ENCODE measurements around the gene CSNK1A1L. TPM values are rescaled to one million over a fixed set of nuclear protein-coding genes. Genes with fewer than 3 reads are reported as not detected.

The CSNK1A1L gene
- total and polyA plus RNA-seq, 2 donors from 2014 or later: not detected

GRCh38 chr13:37075164-37075563 lies 30.3 kb downstream of the CSNK1A1L start:
- H3K27me3 ChIP-seq (ENCODE audit: control insufficient read depth, insufficient read depth, low read length): no peaks in the 10 kb centered on the region
- no peaks in the 10 kb centered on the region for H3K36me3 ChIP-seq (ENCODE audit: control insufficient read depth in 2 of 3, insufficient read depth in 3 of 3, low read length in 3 of 3)
- FAIRE-seq (no peak), DNase-seq (no peak)
- no peak overlapping the region for H3K9ac ChIP-seq (ENCODE audit: low read length in 3 of 3)
- no peaks in the 10 kb centered on the region for H3K9me3 ChIP-seq (ENCODE audit: control insufficient read depth in 2 of 3, insufficient read depth in 1 of 3, low read length in 3 of 3)
- no peak overlapping the region for H3K4me3 ChIP-seq (ENCODE audit: low read length in 3 of 3)
- intact Hi-C loops (cut with DNase I): no loop called here
- no peak for TF ChIP-seq CTCF (IDR thresholded peaks at IDR 0.05; ENCODE audit: borderline replicate concordance, extremely low read depth, insufficient read depth)
- no peaks in the 10 kb centered on the region for H3K4me1 ChIP-seq (ENCODE audit: control insufficient read depth in 2 of 3, insufficient read depth in 2 of 3, low read depth in 1 of 3, low read length in 3 of 3)
- no peak overlapping the region for H3K27ac ChIP-seq (ENCODE audit: low read depth in 2 of 2, low read length in 2 of 2)

GRCh38 chr13:37074703-37075102 lies 30.8 kb downstream of the CSNK1A1L start:
- H3K4me1 ChIP-seq (ENCODE audit: control insufficient read depth in 2 of 3, insufficient read depth in 2 of 3, low read depth in 1 of 3, low read length in 3 of 3): no peaks in the 10 kb centered on the region

GRCh38 chr13:37072024-37072423 lies 33.4 kb downstream of the CSNK1A1L start:
- no peaks in the 10 kb centered on the region for H3K4me1 ChIP-seq (ENCODE audit: control insufficient read depth in 2 of 3, insufficient read depth in 2 of 3, low read depth in 1 of 3, low read length in 3 of 3)
- H3K9me3 ChIP-seq (ENCODE audit: control insufficient read depth in 2 of 3, insufficient read depth in 1 of 3, low read length in 3 of 3): no peaks in the 10 kb centered on the region
- no peaks in the 10 kb centered on the region for H3K36me3 ChIP-seq (ENCODE audit: control insufficient read depth in 2 of 3, insufficient read depth in 3 of 3, low read length in 3 of 3)
- DNase-seq (no peak), FAIRE-seq (no peak)
- H3K4me3 ChIP-seq (ENCODE audit: low read length in 3 of 3): no peak overlapping the region
- no peak overlapping the region for H3K9ac ChIP-seq (ENCODE audit: low read length in 3 of 3)
- H3K27me3 ChIP-seq (ENCODE audit: control insufficient read depth, insufficient read depth, low read length): no peaks in the 10 kb centered on the region
- H3K27ac ChIP-seq (ENCODE audit: low read depth in 2 of 2, low read length in 2 of 2): no peak overlapping the region
- no peak for TF ChIP-seq CTCF (IDR thresholded peaks at IDR 0.05; ENCODE audit: borderline replicate concordance, extremely low read depth, insufficient read depth)
- intact Hi-C loops (cut with DNase I): no loop called here

More at GRCh38 chr13:37074703-37075102, 30.8 kb downstream of the CSNK1A1L start:
- peak; percentile 94 for FAIRE-seq
- intact Hi-C loops (cut with DNase I): no loop called here
- Histone ChIP-seq H3K27ac (ENCODE audit: low read depth in 2 of 2, low read length in 2 of 2) (no peak overlapping the region), H3K9me3 (ENCODE audit: control insufficient read depth in 2 of 3, insufficient read depth in 1 of 3, low read length in 3 of 3) (no peaks in the 10 kb centered on the region), H3K4me3 (ENCODE audit: low read length in 3 of 3) (no peak overlapping the region), H3K27me3 (ENCODE audit: control insufficient read depth, insufficient read depth, low read length) (no peaks in the 10 kb centered on the region), H3K9ac (ENCODE audit: low read length in 3 of 3) (no peak overlapping the region), H3K36me3 (ENCODE audit: control insufficient read depth in 2 of 3, insufficient read depth in 3 of 3, low read length in 3 of 3) (no peaks in the 10 kb centered on the region)
- DNase-seq: peak in 2 of 5 donors; percentile 53 to 71
- TF ChIP-seq CTCF (IDR thresholded peaks at IDR 0.05; ENCODE audit: borderline replicate concordance, extremely low read depth, insufficient read depth): peak; percentile 23

- no peaks in the 10 kb centered on the region for H3K9me3 ChIP-seq (ENCODE audit: control insufficient read depth in 2 of 3, insufficient read depth in 1 of 3, low read length in 3 of 3)
- TF ChIP-seq CTCF (IDR thresholded peaks at IDR 0.05; ENCODE audit: borderline replicate concordance, extremely low read depth, insufficient read depth): no peak
- intact Hi-C loops (cut with DNase I): no loop called here
- no peak overlapping the region for H3K27ac ChIP-seq (ENCODE audit: low read depth in 2 of 2, low read length in 2 of 2)
- FAIRE-seq (no peak), DNase-seq (no peak)
- no peaks in the 10 kb centered on the region for H3K36me3 ChIP-seq (ENCODE audit: control insufficient read depth in 2 of 3, insufficient read depth in 3 of 3, low read length in 3 of 3)
- no peaks in the 10 kb centered on the region for H3K27me3 ChIP-seq (ENCODE audit: control insufficient read depth, insufficient read depth, low read length)
- H3K9ac ChIP-seq (ENCODE audit: low read length in 3 of 3): no peak overlapping the region
- H3K4me1 ChIP-seq (ENCODE audit: control insufficient read depth in 2 of 3, insufficient read depth in 2 of 3, low read depth in 1 of 3, low read length in 3 of 3): no peaks in the 10 kb centered on the region
- no peak overlapping the region for H3K4me3 ChIP-seq (ENCODE audit: low read length in 3 of 3)
Measured at GRCh38 chr13:37070956-37071355, 34.5 kb downstream of the CSNK1A1L start.
